IMR-90 (cell line): Measurements from ENCODE around the gene SWI5. TPM values are rescaled to one million over a fixed set of nuclear protein-coding genes. Genes with fewer than 3 reads are reported as not detected.
A peak's percentile ranks its signal among the peaks of the same experiment; 100 is the strongest.

Experiments
- ATAC-seq: fragments of 200-7000 bp; cut with Tn5 transposase; 2 replicates; pipeline ENCODE4 v1.9.1; 2020; ENCODE audit warnings: low read depth, mild to moderate bottlenecking, moderate library complexity
- BruUV-seq: library from RNA; stranded (reverse); fragments of 400-500 nt; replicated peaks from 2 replicates; lab custom pipeline; 2021; lab: Mats Ljungman, UMichigan
- CTCF ChIA-PET: fragments of 300-600 bp; formaldehyde crosslinking; extraction: SDS; loops from one replicate; lab custom pipeline; 2021; ENCODE audit warnings: antibody characterized with exemption; lab: Yijun Ruan, JAX
- POLR2A ChIA-PET: fragments of 300-600 bp; sonication (Branson Sonifier 250); formaldehyde crosslinking; loops from one replicate; lab custom pipeline; 2022; ENCODE audit warnings: antibody characterized with exemption; ENCODE audit not compliant: unreplicated experiment; lab: Charles Lee
- DNase-seq: peaks from one replicate; pipeline ENCODE4 v3.0.0; 2013
- H2AFZ ChIP-seq: replicated peaks from 2 replicates; pipeline ENCODE3; 2013; ENCODE audit warnings: low read length, mild to moderate bottlenecking; ENCODE audit not compliant: poor library complexity
- H2AK5ac ChIP-seq: 2 replicates; pipeline ENCODE4 v1.6.1; 2013; ENCODE audit warnings: low read depth, low read length, inconsistent platforms
- H2AK9ac ChIP-seq: replicated peaks from 2 replicates; pipeline ENCODE3; 2013; ENCODE audit warnings: mild to moderate bottlenecking, low read depth, low read length, moderate library complexity; ENCODE audit not compliant: poor library complexity
- H2BK120ac ChIP-seq: 2 replicates; pipeline ENCODE4 v1.6.1; 2013; ENCODE audit warnings: low read depth, low read length, inconsistent platforms
- H2BK15ac ChIP-seq: 3 replicates; pipeline ENCODE4 v1.6.1; 2013; ENCODE audit warnings: low read depth, low read length, inconsistent platforms
- H2BK20ac ChIP-seq: 2 replicates; pipeline ENCODE4 v1.6.1; 2013; ENCODE audit warnings: low read depth, mild to moderate bottlenecking, inconsistent platforms, low read length, moderate library complexity
- H2BK5ac ChIP-seq: 2 replicates; pipeline ENCODE4 v1.6.1; 2013; ENCODE audit warnings: mild to moderate bottlenecking, low read depth, low read length, inconsistent platforms; ENCODE audit not compliant: poor library complexity, severe bottlenecking
- H3K14ac ChIP-seq: replicated peaks from 2 replicates; pipeline ENCODE4 v1.6.1; 2013; ENCODE audit warnings: low read depth, low read length, inconsistent platforms
- H3K18ac ChIP-seq: 2 replicates; pipeline ENCODE4 v1.6.1; 2013; ENCODE audit warnings: low read depth, low read length, control low read depth
- H3K23ac ChIP-seq: 2 replicates; pipeline ENCODE4 v1.6.1; 2013; ENCODE audit warnings: low read depth, low read length, inconsistent platforms
- H3K27ac ChIP-seq: 2 replicates; pipeline ENCODE4 v1.5.1; 2013; ENCODE audit warnings: mild to moderate bottlenecking, control low read depth, low read length; ENCODE audit not compliant: insufficient read depth
- H3K27me3 ChIP-seq: 2 replicates; pipeline ENCODE4 v1.6.1; 2013; ENCODE audit warnings: low read length; ENCODE audit not compliant: control insufficient read depth, insufficient read depth
- H3K36me3 ChIP-seq: 2 replicates; pipeline ENCODE4 v1.6.1; 2013; ENCODE audit warnings: low read length, mixed read lengths; ENCODE audit not compliant: control insufficient read depth, insufficient read depth
- H3K4ac ChIP-seq: 2 replicates; pipeline ENCODE4 v1.6.1; 2013; ENCODE audit warnings: low read depth, low read length, inconsistent platforms
- H3K4me1 ChIP-seq: 2 replicates; pipeline ENCODE4 v1.6.1; 2013; ENCODE audit warnings: low read length, mixed read lengths; ENCODE audit not compliant: control insufficient read depth, insufficient read depth
- H3K4me2 ChIP-seq: 2 replicates; pipeline ENCODE4 v1.6.1; 2013; ENCODE audit warnings: low read depth, mild to moderate bottlenecking, control low read depth, low read length, moderate library complexity
- H3K4me3 ChIP-seq: 2 replicates; pipeline ENCODE4 v1.5.1; 2013; ENCODE audit warnings: low read depth, mild to moderate bottlenecking, control low read depth, low read length, moderate library complexity; ENCODE audit not compliant: insufficient read depth
- H3K56ac ChIP-seq: 2 replicates; pipeline ENCODE4 v1.6.1; 2013; ENCODE audit warnings: low read length, inconsistent platforms; ENCODE audit not compliant: insufficient read depth; ENCODE audit errors: extremely low read depth
- H3K79me1 ChIP-seq, 2 experiments: 2 replicates each; pipeline ENCODE4 v1.6.1; 2013; ENCODE audit warnings: low read length in 2 of 2, inconsistent platforms in 1 of 2, low read depth in 1 of 2
- H3K9ac ChIP-seq: 2 replicates; pipeline ENCODE4 v1.6.1; 2013; ENCODE audit warnings: low read depth, low read length, control low read depth
- H3K9me1 ChIP-seq: 2 replicates; pipeline ENCODE4 v1.6.1; 2013; ENCODE audit warnings: low read length, inconsistent platforms; ENCODE audit not compliant: insufficient read depth
- H3K9me3 ChIP-seq: 2 replicates; pipeline ENCODE4 v1.6.1; 2013; ENCODE audit warnings: low read length; ENCODE audit not compliant: control insufficient read depth, insufficient read depth
- H4K20me1 ChIP-seq: 2 replicates; pipeline ENCODE4 v1.6.1; 2013; ENCODE audit warnings: low read length, inconsistent platforms; ENCODE audit not compliant: insufficient read depth
- H4K5ac ChIP-seq: 2 replicates; pipeline ENCODE4 v1.6.1; 2013; ENCODE audit warnings: mild to moderate bottlenecking, low read depth, low read length, control low read depth
- H4K8ac ChIP-seq, 2 experiments: 2 replicates each; pipeline ENCODE4 v1.6.1; 2013; ENCODE audit warnings: low read depth in 2 of 2, low read length in 2 of 2, control low read depth in 1 of 2, inconsistent platforms in 1 of 2
- H4K91ac ChIP-seq: 2 replicates; pipeline ENCODE4 v1.6.1; 2013; ENCODE audit warnings: low read depth, low read length, inconsistent platforms; ENCODE audit not compliant: insufficient read depth
- BHLHE40 ChIP-seq: fragments of 150-350 bp; IDR thresholded peaks from 2 replicates; pipeline ENCODE4 v1.6.1; 2016; ENCODE audit warnings: mild to moderate bottlenecking, low read depth, low read length
- CEBPB ChIP-seq: IDR thresholded peaks from 2 replicates; pipeline ENCODE4 v1.6.1; 2012; ENCODE audit warnings: low read depth, low read length, improper control_type of control experiment
- CHD1 ChIP-seq: IDR thresholded peaks from 2 replicates; pipeline ENCODE4 v1.6.1; 2012; ENCODE audit warnings: low read depth, low read length, improper control_type of control experiment
- FOS ChIP-seq: fragments of 150-350 bp; IDR thresholded peaks from 2 replicates; pipeline ENCODE4 v1.6.1; 2016; ENCODE audit warnings: low read depth, low read length
- MAFK ChIP-seq: IDR thresholded peaks from 2 replicates; pipeline ENCODE4 v1.6.1; 2012; ENCODE audit warnings: low read depth, low read length, improper control_type of control experiment
- MAZ ChIP-seq: IDR thresholded peaks from 2 replicates; pipeline ENCODE4 v1.6.1; 2012; ENCODE audit warnings: low read depth, mild to moderate bottlenecking, low read length, improper control_type of control experiment, moderate library complexity, borderline replicate concordance
- MXI1 ChIP-seq: IDR thresholded peaks from 2 replicates; pipeline ENCODE4 v1.6.1; 2012; ENCODE audit warnings: low read depth, mild to moderate bottlenecking, low read length, moderate library complexity, borderline replicate concordance
- NFE2L2 ChIP-seq: fragments of 150-350 bp; IDR thresholded peaks from 2 replicates; pipeline ENCODE4 v1.6.1; 2016; ENCODE audit warnings: low read depth, mild to moderate bottlenecking, low read length
- POLR2A ChIP-seq: IDR thresholded peaks from 2 replicates; pipeline ENCODE4 v1.6.1; 2012; ENCODE audit warnings: mild to moderate bottlenecking, low read depth, low read length
- RAD21 ChIP-seq: IDR thresholded peaks from 2 replicates; pipeline ENCODE4 v1.6.1; 2012; ENCODE audit warnings: low read length, improper control_type of control experiment
- RCOR1 ChIP-seq: IDR thresholded peaks from 2 replicates; pipeline ENCODE4 v1.6.1; 2012; ENCODE audit warnings: mild to moderate bottlenecking, low read length, improper control_type of control experiment; ENCODE audit not compliant: insufficient replicate concordance
- RFX5 ChIP-seq: IDR thresholded peaks from 2 replicates; pipeline ENCODE4 v1.8.0; 2012; ENCODE audit warnings: low read depth, mild to moderate bottlenecking, low read length, moderate library complexity
- SMC3 ChIP-seq: fragments of 150-350 bp; IDR thresholded peaks from 2 replicates; pipeline ENCODE4 v1.6.1; 2016; ENCODE audit warnings: low read depth, mild to moderate bottlenecking, antibody characterized with exemption, low read length, moderate library complexity
- WGBS, 2 experiments: methylation state at CpG; one replicate each; pipeline versions ENCODE4 v1.1.5 to v1.1.7; 2013; ENCODE audit warnings: missing lambda C conversion rate in 2 of 2; ENCODE audit not compliant: insufficient read length in 1 of 2; ENCODE audit errors: extremely low coverage in 2 of 2; 5-methylcytosine and 5-hydroxymethylcytosine counted together
- dilution Hi-C: fragments of 300-500 bp; cut with HindIII; formaldehyde crosslinking; loops from one replicate; pipeline ENCODE4 v1.14.3; 2018; ENCODE audit warnings: low sequenced_read_pairs; ENCODE audit not compliant: unreplicated experiment
- in situ Hi-C: fragments of 300-500 bp; cut with MboI; formaldehyde crosslinking; loops from 3 replicates; pipeline ENCODE4 v1.14.3; 2019; ENCODE audit warnings: low sequenced_read_pairs, inconsistent platforms, mixed read lengths
- intact Hi-C: fragments of 100-400 bp; cut with micrococcal nuclease; formaldehyde crosslinking; loops from 2 replicates; pipeline ENCODE4 v1.10.0; 2022
- polyA plus RNA-seq, 3 experiments: library from polyadenylated mRNA; depleted of rRNA; stranded (reverse); fragments of >200 nt; gene quantifications; 2 replicates each; pipeline ENCODE4 v1.2.3, GENCODE V29; 2012; ENCODE audit warnings: low replicate concordance in 1 of 3
- total RNA-seq: library from RNA; depleted of rRNA; stranded (reverse); fragments of >200 nt; gene quantifications from 2 replicates; pipeline ENCODE4 v1.2.3, GENCODE V29; 2012
- TF ChIP-seq, protein P1 (sequence below): fragments of 150-350 bp; IDR thresholded peaks from 2 replicates; pipeline ENCODE4 v1.6.1; 2016; ENCODE audit warnings: low read depth, mild to moderate bottlenecking, low read length, moderate library complexity, borderline replicate concordance
- TF ChIP-seq, protein P2 (sequence below): conservative IDR thresholded peaks from 2 replicates; pipeline ENCODE4 v1.5.1; 2012; ENCODE audit warnings: mild to moderate bottlenecking, low read depth, low read length, improper control_type of control experiment
- TF ChIP-seq, protein P3 (sequence below): fragments of 150-350 bp; IDR thresholded peaks from 2 replicates; pipeline ENCODE4 v1.6.1; 2017; ENCODE audit warnings: mild to moderate bottlenecking, antibody characterized with exemption, low read length, low read depth

Gene SWI5
- total and polyA plus RNA-seq, 2 of the 4 experiments (the other 2 are of a cell fraction): 38.9 to 93.5 TPM

DNA sequence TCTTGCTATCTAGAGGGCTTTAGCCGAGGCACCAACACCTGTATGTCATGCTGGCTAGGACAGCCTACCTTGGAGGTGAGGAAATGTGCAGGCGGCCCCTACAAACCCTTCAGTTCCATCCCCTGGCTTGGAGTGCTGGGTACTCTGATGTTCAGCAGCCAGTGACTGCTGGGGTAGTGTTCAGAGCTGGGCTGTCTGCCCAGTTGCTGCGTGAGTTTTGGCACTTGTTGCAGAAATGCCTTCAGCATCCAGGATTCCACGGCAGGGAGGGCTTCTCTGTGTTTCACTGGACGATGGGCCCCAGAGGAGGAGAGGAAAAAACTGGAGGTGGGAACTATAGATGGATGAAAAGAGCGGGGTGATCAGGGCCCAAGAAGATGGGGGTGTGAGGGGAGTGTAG is 10.4 kb downstream of the SWI5 start:
- H3K14ac ChIP-seq: no peak overlapping the region
- H2AK9ac ChIP-seq: no peak overlapping the region
- H3K23ac ChIP-seq: no peak overlapping the region
- intact Hi-C loops: no loop called here
- H2BK5ac ChIP-seq: no peak overlapping the region
- no peak overlapping the region for H3K18ac ChIP-seq
- 16% methylated on average over 4 of the region's 6 CpGs; no CpG with 5 or more reads in 1 of the 2 experiments for WGBS, 2 experiments
- H4K20me1 ChIP-seq: no peaks in the 10 kb centered on the region
- no peak overlapping the region for H3K4me3 ChIP-seq
- H3K79me1 ChIP-seq: peaks cover 4 to 17% of the 10 kb centered on the region in 2 experiments; a peak in 2 of 4 replicates
- no peaks in the 10 kb centered on the region for H3K4me1 ChIP-seq
- in situ Hi-C loops: no loop called here
- H3K4me2 ChIP-seq: no peak overlapping the region
- no peak overlapping the region for H3K9ac ChIP-seq
- no peak overlapping the region for H4K8ac ChIP-seq
- DNase-seq (peak; percentile 71), ATAC-seq (peak; percentile 91)
- peaks cover 10% of the 10 kb centered on the region for H3K9me1 ChIP-seq
- BruUV-seq: no TSS peak
- H2BK120ac ChIP-seq: no peak overlapping the region
- no peak overlapping the region for H3K4ac ChIP-seq
- H4K91ac ChIP-seq: no peak overlapping the region
- H3K27me3 ChIP-seq: no peaks in the 10 kb centered on the region
- CTCF ChIA-PET: no interaction called here
- H3K9me3 ChIP-seq: no peaks in the 10 kb centered on the region
- no peak overlapping the region for H3K56ac ChIP-seq
- no peak overlapping the region for H2BK20ac ChIP-seq
- dilution Hi-C loops: no loop called here
- POLR2A ChIA-PET: no interaction called here
- H2BK15ac ChIP-seq: no peak overlapping the region
- no peak overlapping the region for H3K27ac ChIP-seq
- no peak overlapping the region for H2AK5ac ChIP-seq
- TF ChIP-seq, protein P1, sequence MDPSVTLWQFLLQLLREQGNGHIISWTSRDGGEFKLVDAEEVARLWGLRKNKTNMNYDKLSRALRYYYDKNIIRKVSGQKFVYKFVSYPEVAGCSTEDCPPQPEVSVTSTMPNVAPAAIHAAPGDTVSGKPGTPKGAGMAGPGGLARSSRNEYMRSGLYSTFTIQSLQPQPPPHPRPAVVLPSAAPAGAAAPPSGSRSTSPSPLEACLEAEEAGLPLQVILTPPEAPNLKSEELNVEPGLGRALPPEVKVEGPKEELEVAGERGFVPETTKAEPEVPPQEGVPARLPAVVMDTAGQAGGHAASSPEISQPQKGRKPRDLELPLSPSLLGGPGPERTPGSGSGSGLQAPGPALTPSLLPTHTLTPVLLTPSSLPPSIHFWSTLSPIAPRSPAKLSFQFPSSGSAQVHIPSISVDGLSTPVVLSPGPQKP: no peak
- TF ChIP-seq MAZ (no peak), CEBPB (no peak), RCOR1 (no peak), CHD1 (no peak), MAFK (no peak), NFE2L2 (no peak), RAD21 (no peak), SMC3 (no peak), BHLHE40 (no peak), POLR2A (no peak), MXI1 (no peak), FOS (no peak), RFX5 (no peak)
- TF ChIP-seq, protein P2, sequence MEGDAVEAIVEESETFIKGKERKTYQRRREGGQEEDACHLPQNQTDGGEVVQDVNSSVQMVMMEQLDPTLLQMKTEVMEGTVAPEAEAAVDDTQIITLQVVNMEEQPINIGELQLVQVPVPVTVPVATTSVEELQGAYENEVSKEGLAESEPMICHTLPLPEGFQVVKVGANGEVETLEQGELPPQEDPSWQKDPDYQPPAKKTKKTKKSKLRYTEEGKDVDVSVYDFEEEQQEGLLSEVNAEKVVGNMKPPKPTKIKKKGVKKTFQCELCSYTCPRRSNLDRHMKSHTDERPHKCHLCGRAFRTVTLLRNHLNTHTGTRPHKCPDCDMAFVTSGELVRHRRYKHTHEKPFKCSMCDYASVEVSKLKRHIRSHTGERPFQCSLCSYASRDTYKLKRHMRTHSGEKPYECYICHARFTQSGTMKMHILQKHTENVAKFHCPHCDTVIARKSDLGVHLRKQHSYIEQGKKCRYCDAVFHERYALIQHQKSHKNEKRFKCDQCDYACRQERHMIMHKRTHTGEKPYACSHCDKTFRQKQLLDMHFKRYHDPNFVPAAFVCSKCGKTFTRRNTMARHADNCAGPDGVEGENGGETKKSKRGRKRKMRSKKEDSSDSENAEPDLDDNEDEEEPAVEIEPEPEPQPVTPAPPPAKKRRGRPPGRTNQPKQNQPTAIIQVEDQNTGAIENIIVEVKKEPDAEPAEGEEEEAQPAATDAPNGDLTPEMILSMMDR: no peak
- TF ChIP-seq, protein P3, sequence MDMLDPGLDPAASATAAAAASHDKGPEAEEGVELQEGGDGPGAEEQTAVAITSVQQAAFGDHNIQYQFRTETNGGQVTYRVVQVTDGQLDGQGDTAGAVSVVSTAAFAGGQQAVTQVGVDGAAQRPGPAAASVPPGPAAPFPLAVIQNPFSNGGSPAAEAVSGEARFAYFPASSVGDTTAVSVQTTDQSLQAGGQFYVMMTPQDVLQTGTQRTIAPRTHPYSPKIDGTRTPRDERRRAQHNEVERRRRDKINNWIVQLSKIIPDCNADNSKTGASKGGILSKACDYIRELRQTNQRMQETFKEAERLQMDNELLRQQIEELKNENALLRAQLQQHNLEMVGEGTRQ: no peak
- H3K36me3 ChIP-seq: peaks cover 27% of the 10 kb centered on the region
- H4K5ac ChIP-seq: no peak overlapping the region
- H2AFZ ChIP-seq: peak overlapping the region; percentile 7
